ENCODE data around the gene GRIP1.
A peak's percentile ranks its signal among the peaks of the same experiment; 100 is the strongest.

The GRIP1 gene, protein sequence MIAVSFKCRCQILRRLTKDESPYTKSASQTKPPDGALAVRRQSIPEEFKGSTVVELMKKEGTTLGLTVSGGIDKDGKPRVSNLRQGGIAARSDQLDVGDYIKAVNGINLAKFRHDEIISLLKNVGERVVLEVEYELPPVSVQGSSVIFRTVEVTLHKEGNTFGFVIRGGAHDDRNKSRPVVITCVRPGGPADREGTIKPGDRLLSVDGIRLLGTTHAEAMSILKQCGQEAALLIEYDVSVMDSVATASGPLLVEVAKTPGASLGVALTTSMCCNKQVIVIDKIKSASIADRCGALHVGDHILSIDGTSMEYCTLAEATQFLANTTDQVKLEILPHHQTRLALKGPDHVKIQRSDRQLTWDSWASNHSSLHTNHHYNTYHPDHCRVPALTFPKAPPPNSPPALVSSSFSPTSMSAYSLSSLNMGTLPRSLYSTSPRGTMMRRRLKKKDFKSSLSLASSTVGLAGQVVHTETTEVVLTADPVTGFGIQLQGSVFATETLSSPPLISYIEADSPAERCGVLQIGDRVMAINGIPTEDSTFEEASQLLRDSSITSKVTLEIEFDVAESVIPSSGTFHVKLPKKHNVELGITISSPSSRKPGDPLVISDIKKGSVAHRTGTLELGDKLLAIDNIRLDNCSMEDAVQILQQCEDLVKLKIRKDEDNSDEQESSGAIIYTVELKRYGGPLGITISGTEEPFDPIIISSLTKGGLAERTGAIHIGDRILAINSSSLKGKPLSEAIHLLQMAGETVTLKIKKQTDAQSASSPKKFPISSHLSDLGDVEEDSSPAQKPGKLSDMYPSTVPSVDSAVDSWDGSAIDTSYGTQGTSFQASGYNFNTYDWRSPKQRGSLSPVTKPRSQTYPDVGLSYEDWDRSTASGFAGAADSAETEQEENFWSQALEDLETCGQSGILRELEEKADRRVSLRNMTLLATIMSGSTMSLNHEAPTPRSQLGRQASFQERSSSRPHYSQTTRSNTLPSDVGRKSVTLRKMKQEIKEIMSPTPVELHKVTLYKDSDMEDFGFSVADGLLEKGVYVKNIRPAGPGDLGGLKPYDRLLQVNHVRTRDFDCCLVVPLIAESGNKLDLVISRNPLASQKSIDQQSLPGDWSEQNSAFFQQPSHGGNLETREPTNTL

DNA sequence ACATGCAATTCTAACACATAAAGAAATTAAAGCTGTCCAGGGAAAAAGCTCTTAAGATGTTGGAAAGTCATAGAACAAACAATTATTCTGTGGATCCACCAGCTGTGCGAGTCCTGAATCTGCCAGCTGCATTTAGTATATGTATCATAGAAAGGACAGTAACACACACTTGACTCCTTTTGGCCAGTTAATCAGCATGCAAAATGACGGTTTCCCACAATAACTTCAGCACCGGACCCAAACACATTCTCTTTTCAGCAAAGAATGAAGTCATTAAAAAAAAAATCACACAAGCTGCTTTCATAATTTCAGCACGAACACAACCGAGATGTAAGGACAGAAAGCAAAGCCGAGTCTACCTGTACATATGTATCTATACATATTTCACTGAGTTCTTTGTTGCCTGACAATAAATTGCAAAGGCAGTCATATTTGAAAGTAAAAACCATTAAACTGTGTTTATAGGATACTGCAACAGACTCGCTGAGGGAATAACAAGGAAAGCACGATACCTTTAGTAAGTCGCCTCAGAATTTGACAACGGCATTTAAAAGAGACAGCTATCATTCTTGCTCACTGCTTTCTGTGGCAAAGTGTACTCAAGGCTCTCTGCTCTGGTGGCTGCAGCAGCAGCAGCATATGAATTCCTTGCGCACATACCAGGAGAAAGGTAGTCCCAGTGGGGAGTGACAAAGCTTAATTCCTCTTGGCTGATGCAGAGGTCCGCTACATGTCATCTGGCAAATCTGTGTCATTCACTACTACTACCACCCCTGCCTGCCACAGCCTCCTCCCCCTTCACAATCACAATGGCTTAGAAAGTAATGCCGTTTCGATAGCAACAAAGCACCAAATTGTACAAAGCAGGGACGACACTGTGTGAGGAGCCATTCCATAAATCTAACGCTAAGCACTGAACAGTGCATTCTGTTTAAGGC is at the start of gene GRIP1:
TSS of gene GRIP1 (minus strand) at position 739 of the 938 bp plus-strand sequence. CDS start at position 567, 172 bp downstream.
- no peak for DNase-seq

DNA sequence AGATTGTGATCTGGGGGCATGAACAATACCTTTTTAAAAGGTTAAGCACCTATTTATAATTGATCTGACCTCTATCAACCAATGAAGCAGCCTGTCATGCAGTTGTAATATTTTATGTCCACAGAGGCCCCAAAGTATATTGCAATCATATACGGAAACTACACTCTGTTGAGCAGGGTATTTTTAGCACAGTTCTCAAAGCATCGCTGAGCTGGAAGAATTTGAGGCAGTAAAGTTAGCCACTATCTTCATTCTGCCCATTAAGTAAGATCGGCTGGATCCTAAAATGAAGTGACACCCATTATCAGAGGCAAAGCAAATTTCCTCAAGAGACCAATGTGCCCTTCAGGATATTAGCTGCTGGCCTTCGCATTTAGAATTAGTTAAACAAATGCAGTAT is 47.7 kb upstream of the GRIP1 start:
- no peak for DNase-seq

DNA sequence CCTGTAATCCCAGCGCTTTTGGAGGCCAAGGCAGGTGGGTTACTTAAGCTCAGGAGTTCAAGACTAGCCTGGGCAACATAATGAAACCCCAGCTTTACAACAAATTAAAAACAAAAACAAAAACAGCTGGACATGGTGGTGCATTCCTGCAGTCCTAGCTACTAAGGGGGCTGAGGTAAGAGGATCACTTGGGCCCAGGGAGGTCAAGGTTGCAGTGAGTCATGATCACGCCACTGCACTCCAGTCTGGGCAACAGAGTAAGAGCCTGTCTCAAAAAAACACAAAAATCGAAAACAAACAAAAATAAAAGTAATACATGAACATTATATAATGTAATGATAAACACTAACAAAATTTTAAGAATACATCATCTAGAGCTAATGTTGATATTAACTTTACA is 46.2 kb upstream of the GRIP1 start:
- no peak for DNase-seq

DNA sequence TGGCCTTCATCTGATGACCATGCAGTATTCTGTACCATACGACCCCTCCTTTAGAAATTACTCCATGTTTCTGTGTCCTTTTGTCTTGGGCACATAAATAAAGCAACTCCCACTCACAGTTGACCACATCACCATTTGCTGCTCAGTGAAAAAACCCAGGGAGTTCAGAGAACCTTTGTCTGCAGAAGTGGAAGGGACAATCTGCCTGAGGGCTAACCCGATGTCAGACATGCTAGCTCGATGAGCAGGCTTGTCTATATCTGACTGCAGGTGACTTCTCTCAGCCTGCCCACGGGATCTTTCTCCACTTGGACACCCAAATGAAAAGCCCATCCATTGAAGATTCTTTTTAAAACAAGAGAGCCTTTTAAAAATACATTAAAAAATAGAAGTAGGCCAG is 45.7 kb upstream of the GRIP1 start:
- DNase-seq = no peak

DNA sequence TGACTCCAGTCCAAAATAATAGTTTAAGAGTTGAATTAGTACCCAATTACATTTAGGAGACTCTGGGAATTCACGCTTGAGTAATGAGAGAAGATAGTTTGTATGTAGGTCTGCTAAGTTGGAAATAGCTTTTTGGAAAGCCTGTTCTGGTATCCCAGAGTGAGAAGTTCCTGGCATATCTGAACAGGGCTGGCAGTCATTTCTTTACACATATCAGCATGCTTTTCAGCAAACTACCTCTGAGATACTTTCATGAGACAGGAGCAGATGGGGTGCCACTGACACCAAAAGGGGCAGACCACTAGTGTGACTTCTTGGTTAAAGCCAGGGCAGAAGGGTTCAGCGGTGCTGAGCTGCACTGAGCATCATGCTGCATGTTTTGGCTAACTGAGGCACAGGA is 45.1 kb upstream of the GRIP1 start:
- no peak for DNase-seq

DNA sequence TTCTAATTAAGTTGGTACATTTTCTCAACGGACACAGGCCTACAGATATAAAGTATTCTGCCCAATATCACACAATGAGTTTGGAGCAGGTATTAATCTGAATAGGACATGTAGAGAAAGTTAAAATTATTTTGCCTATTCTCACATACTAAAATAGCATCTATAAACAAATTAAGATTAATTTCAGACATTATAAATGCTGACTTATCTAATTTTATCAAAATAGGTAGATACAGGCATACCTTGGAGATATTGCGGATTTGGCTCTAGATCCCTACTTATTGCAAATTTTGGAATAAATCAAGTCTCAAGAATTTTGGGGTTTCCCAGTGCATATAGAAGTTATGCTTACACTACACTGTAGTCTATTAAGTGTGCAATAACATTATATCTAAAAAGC is 41.0 kb upstream of the GRIP1 start:
- no peak for DNase-seq

DNA sequence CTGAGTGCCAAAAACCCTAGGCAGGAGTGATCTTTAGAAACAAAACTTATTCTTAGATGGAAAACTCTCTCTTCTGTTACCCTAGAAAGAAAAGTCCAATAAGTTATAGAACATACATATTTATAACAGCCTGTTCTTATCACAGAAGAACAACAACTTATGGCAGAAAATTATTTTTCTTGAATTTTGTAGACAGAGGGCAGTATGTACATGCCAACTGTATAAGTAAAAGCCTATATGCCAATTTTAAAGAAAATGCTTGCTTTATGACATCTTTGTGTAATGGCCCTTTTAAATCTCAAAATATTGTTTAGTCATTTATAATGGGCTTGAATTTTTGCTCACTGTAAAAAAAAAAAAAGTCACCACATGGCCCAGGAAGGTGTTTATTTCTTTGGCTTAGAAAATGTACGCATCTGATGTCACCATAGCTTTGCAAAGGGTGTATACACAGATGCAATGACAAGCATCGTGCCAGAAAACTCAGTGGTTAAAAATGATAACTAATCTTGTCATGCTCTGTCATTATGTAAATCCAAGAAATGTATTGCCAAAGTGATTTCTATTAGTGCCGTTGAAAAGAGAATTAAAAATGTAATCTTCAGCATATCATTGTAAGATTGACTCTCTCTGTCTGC is 38.3 kb upstream of the GRIP1 start:
- no peak for DNase-seq

DNA sequence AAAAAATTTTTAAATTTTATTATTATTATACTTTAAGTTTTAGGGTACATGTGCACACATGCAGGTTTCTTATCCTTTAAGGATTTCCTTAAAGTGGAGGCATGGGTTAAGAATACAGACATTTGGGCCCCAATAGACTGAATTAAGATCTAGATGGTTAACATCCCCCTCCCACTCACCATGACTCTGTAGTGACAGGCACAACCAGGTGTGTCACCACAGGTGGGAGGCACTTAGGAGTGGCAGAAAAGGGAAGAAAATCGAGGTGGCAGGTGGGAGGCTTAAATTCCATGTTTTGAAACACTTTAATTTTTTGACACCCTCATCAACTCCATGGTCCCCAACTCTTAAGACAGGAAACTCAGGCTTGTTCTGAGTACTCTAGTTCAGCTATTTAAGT is 37.6 kb upstream of the GRIP1 start:
- no peak for DNase-seq

DNA sequence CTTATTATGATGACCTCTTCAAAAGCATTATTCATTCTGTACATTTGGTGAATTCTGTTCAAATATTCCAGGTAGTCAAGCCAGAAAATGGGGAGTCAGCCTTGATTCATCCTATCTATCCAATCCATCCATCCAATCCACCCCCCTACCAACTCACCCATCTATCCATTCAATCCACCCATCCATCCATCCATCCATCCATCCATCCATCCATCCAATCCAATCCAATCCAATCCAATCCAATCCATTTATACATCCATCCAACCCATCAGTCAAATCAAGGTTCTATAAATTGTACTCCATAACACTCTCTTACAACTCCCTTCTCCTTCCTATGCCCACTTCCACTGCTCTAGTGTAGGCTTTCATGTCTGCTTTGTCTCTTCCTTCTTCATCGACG is 35.8 kb upstream of the GRIP1 start:
- DNase-seq = no peak

DNA sequence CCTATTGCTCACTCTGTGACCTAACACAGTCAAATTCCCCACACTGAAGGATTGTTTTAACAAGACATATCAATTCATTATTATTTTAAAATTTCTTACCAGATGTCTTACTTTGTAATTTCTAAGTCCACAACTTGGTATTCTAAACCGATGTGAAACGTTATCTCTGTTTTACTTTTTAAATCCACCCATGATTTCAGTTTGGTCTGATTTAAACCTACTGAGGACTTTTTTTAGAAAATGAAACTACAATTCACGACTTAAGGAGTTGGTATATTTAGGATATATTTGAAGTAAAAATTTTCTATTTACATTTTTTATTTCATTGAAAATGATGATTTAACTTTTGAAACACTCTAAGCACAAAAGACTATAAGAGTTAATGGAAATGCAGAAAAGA is 35.1 kb upstream of the GRIP1 start:
- DNase-seq = no peak

DNA sequence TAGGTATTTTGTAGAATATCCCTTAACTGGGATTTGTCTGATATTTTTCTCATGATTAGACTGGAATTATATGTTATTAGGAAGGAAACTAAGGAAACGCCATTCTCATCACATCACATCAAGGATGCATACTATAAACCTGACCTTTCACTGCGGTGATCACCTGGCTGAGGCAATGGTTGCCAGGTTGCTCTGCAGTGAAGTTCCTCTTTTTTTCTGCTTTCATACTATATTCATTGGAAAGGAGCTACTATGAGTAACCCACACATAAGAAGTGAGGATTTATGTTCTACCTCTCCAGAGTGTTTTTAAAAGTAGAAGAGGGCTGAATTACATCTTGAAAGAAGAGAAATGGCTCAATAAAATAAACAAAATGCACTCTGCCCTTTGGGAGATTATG is 31.0 kb upstream of the GRIP1 start:
- DNase-seq = no peak

DNA sequence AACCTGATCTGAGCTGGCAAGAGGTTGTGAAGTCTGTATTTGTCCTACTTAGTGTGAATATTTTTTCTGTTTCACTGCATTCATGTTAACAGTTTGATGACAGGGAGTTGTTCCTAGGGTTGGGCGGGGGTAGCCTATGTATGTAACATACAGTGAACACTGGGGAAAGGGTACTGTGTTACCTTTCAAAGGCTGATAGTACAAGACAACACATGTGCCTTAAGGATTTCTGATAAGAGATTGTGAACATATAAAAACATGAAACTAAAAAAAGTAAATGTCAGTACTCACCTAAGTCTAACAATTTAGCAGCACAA is 30.5 kb upstream of the GRIP1 start:
- no peak for DNase-seq

DNA sequence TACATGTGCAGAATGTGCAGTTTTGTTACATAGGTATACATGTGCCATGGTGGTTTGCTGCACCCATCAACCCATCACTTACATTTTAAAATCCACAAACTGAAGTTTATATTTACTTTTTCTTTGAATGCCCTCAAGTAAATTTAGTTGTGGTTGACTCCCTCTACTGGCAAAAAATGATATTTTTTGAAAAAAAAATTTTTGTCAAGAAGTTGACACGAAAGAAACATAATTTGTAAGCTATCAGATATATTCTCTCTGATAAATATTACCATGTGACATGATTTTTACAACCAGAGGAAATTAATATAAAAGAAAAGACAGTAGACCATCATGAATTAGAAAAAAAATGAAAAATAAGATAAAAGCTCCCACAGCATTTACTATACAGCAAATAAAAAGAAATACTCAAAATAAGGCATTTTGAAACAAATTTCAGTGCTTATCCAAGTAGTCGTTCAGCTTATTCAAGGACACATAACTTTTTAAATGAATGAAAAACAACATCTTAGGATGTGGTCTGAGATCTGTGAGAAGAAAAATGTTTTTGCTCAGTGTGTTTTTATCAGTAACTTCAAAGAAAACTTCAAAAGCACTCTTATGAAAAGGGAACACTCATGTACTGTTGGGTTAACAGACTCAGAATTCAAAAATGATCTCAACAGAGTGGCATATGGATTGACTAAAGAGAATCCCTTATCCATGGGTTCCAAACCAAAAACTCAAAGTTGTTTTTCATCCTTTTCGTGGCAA is 30.0 kb upstream of the GRIP1 start:
- peak; percentile 12 for DNase-seq

DNA sequence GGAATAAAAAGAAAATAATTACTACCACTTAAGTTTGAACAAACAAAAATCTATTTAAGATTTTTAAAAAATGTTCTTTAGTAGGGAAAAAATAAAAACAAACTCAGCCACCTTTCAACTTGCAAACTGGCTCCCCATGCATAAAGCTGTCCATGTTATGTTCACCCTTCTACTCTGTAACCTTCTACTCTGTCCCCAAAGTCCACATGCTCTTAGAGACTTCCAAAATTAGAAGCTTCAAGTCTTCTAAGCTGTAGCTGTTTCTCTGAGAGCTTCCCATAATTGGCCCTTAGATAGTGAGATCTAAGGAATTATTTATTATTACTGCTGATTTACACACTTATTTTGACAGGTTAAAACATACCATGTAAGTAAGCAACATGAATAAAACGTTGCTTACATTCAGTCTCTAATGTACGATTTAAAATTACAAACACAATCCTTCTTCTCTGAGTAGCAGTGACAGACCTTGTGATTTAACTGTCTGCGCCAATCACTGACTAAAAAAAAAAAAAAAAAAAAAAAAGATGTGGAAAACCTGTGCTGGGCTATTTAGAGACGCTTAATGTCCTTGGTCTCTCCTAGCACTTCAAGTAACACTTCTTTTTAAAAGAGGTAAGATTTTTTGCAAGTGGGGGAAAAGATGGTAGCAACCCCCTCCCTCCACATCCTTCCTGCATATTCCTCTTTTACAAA is 28.3 kb upstream of the GRIP1 start:
- DNase-seq = no peak

DNA sequence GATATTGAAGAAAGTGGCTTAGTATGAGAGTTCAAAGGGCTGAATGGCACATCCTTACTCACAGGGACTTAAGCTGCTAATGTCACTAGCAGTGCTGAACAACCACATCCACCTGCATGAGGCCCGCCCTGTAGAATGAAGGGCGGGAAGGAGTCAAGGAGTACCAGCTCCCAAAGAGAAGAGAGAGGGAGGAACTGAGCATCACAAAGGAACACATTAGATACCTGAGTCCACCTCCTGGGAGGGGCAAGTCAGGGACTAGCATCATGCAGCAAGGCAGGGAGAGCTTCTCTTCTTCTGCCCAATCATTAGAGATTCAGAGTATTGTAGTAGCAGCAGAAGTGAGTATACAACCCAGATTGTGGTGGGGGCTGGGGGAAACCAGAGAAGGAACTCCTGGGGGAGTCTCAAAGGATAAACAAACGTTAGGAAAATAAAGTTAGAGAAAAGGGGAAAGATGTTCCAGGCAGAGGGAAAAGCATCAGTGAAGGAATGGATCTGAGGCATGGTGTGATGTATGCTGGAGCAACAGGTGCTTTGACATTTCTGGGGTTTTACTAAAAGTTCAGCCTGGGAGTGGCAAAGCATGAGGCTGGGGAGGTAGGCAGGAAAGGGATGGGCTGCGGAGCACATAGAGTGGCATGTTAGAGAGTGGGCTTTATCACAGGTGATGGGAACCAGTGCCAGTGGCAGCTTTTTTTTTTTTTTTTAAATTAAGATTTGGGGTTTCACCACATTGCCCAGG is 21.0 kb upstream of the GRIP1 start:
- DNase-seq = no peak

DNA sequence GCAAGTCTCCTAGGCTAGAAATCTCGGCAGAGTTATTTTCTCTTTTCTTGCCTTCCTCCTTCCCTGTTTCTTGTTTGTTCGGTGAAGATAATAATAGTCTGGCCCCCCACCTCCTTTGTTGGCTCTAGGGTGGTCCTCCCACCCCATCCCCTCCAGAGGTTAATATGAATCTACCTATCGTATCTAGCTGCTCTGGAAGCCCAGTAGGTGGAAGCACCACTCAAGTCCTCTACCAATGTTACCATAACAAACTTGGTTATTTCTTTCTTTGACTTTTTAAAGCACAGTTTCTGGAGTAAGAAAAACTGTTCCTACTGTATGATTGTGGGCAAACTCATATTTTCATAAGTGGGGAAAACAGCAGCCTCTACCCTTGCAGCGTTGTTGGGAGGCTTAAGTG is 19.7 kb upstream of the GRIP1 start:
- no peak for DNase-seq

DNA sequence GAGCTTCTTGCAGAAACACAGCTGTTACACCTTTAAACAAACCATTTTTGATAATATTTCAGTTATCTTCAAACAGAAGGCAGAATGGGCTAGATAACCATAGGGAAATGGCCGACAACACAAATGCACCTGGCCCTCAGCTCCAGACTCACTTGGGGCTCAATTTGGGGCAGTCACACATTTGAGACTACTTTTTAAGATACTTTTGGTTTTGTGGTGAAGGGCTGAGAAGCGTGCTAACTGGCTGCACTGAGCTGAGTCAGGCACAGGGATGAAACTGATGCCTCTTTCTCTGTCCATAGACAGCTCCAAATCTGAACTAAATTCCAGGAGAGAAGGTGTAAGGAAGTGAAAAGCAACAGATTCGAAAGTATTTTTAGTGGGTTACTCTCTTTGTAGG is 18.5 kb upstream of the GRIP1 start:
- DNase-seq = no peak

DNA sequence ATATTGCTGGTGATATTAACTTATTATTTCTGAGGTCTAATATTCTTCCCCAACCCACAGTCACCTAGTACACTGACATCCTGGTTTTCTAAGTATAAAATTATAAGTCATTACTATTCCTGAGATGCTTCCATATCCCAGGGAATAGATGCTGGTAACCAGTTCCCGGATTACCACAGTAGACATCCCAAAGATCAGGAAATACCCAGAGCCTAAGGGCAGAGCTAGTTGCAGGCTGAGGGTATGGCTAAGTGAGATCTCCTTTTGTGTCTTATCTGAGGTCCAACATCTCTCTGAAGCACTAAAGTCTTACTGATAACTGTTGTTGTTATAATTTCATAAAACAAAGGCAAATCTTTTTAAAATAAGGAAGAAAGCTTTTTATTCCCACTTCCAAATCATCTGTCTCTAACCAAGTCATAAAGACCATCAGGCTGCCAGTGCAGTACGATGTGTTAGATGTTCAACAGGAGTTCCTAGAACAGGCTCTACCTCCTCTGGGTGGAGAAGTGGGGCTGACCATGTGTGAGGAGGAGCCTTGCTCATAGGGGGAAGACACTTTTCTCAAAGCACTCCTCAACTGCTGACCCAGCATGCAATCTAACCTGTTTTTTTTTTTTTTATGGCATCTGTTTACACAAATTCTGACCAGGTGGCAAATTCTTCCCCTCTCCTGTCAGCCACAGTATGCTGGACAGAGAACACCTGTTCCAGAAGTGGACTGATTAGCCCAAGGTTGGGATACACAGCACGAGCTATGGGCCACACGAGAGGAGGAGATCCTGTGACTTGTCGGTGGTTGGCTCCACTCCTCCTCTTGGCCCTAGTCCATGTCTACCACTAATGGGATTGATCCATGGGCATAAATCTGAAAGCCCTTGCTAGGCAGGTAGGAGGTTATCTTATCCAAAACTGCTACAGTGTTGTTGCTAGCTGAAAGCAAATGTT is 16.1 kb upstream of the GRIP1 start:
- DNase-seq = no peak
